GM19351 (cell line): Measurements from ENCODE around the gene ZNF205.
"Not testable (repeated sequence)": the region's sequence is repeated elsewhere in the genome, so short reads cannot be mapped to it uniquely, and the experiment has no call there.

Experiments used
- ATAC-seq: cut with Tn5 transposase; IDR thresholded peaks from one replicate; pipeline ENCODE4 v1.9.1; 2021; ENCODE audit warnings: mild to moderate bottlenecking, moderate library complexity; ENCODE audit not compliant: unreplicated experiment

ZNF205 gene

GRCh38 chr16:3112058-3112880 is at the start of gene ZNF205:
ZNF205 (plus strand) TSS chr16:3112586; CDS start chr16:3113431, 845 bp downstream.
- ATAC-seq = no peak

- ATAC-seq = no peak
Measured at GRCh38 chr16:3063625-3064386, 48.6 kb upstream of the ZNF205 start.

GRCh38 chr16:3065069-3065741 is 47.2 kb upstream of the ZNF205 start, which contains the start of gene IL32:
IL32 (plus strand) TSS chr16:3065640; CDS start chr16:3065812, 172 bp downstream.
- ATAC-seq = no peak

GRCh38 chr16:3065742-3066439 is 46.5 kb upstream of the ZNF205 start:
- ATAC-seq = no peak

- no peak for ATAC-seq
Measured at GRCh38 chr16:3066440-3066748, 46.0 kb upstream of the ZNF205 start.

GRCh38 chr16:3068487-3068886 is 43.9 kb upstream of the ZNF205 start:
- no peak for ATAC-seq

- ATAC-seq = not testable (repeated sequence)
Measured at GRCh38 chr16:3069146-3069545, 43.2 kb upstream of the ZNF205 start.

GRCh38 chr16:3070608-3071111 is 41.7 kb upstream of the ZNF205 start:
- no peak for ATAC-seq

- no peak for ATAC-seq
Measured at GRCh38 chr16:3071655-3072054, 40.7 kb upstream of the ZNF205 start.

- not testable (repeated sequence) for ATAC-seq
Measured at GRCh38 chr16:3072148-3072547, 40.2 kb upstream of the ZNF205 start.

- ATAC-seq = not testable (repeated sequence)
Measured at GRCh38 chr16:3072576-3073263, 39.7 kb upstream of the ZNF205 start.

GRCh38 chr16:3073448-3073847 is 38.9 kb upstream of the ZNF205 start:
- ATAC-seq = no peak

- peak; percentile 87 for ATAC-seq
Measured at GRCh38 chr16:3074860-3075522, 37.4 kb upstream of the ZNF205 start.

GRCh38 chr16:3075523-3075915 is 36.9 kb upstream of the ZNF205 start:
- ATAC-seq = no peak

- ATAC-seq = not testable (repeated sequence)
Measured at GRCh38 chr16:3075946-3076345, 36.4 kb upstream of the ZNF205 start.

- no peak for ATAC-seq
Measured at GRCh38 chr16:3076577-3076976, 35.8 kb upstream of the ZNF205 start.

- ATAC-seq = no peak
Measured at GRCh38 chr16:3080024-3080423, 32.4 kb upstream of the ZNF205 start.

- ATAC-seq = not testable (repeated sequence)
Measured at GRCh38 chr16:3081957-3082356, 30.4 kb upstream of the ZNF205 start.

GRCh38 chr16:3083408-3083807 is 29.0 kb upstream of the ZNF205 start:
- not testable (repeated sequence) for ATAC-seq

- ATAC-seq = no peak
Measured at GRCh38 chr16:3084491-3084890, 27.9 kb upstream of the ZNF205 start.
